ENCODE results near the gene ECT2. TPM values are rescaled to one million over a fixed set of nuclear protein-coding genes. Genes with fewer than 3 reads are reported as not detected.

Gene ECT2
- total and polyA plus RNA-seq, 2 of the 8 experiments (the other 6 are each of a cell fraction or from before 2014, with no cell fraction given), result 19.5 to 88.7 TPM

GRCh38 chr3:172840913-172841312 is 90.4 kb downstream of the ECT2 start:
- Histone ChIP-seq H3K23ac (ENCODE audit: insufficient read length) (no peak overlapping the region), H2BK20ac (ENCODE audit: low read length) (no peak overlapping the region), H3K18ac (ENCODE audit: extremely low read depth, low read length) (no peak overlapping the region), H3K14ac (ENCODE audit: insufficient read length) (no peak overlapping the region), H3K56ac (replicated peaks; ENCODE audit: insufficient read length, low read depth, low read length) (no peak overlapping the region), H4K8ac (ENCODE audit: extremely low read depth, insufficient read depth, low read length) (no peak overlapping the region), H3K27me3 (replicated peaks in 1 of 4; ENCODE audit: control insufficient read depth in 3 of 4, extremely low read depth in 1 of 4, insufficient read depth in 3 of 4, low read length in 3 of 4) (no peaks in the 10 kb centered on the region), H3K27ac (ENCODE audit: low read depth, low read length) (no peak overlapping the region), H4K20me1 (replicated peaks in 1 of 2; ENCODE audit: control insufficient read depth in 1 of 2, insufficient read depth in 2 of 2, low read length in 2 of 2) (no peaks in the 10 kb centered on the region), H3K4me2 (ENCODE audit: insufficient read depth in 1 of 2, low read depth in 2 of 2, low read length in 2 of 2) (no peak overlapping the region), H2AFZ (ENCODE audit: low read length) (0 out of 2 replicates have a peak overlapping the region, but pooled peaks have one; percentile 36), H3K4ac (replicated peaks; ENCODE audit: insufficient read length, low read depth, low read length) (no peak overlapping the region), H3K79me1 (ENCODE audit: low read depth, low read length) (no peaks in the 10 kb centered on the region), H2AK5ac (ENCODE audit: low read depth, low read length) (no peak overlapping the region), H2BK12ac (ENCODE audit: low read depth, low read length) (no peak overlapping the region), H2BK120ac (replicated peaks; ENCODE audit: low read depth, low read length) (no peak overlapping the region), H3K9ac (replicated peaks in 1 of 4; ENCODE audit: extremely low read depth in 1 of 4, low read depth in 3 of 4, low read length in 3 of 4) (no peak overlapping the region), H3K23me2 (ENCODE audit: low read depth, low read length) (peaks cover 1% of the 10 kb centered on the region; the same call in 1 of the 2 replicates), H4K91ac (replicated peaks; ENCODE audit: insufficient read length, low read length) (no peak overlapping the region), H3K4me1 (replicated peaks in 1 of 4; ENCODE audit: control insufficient read depth in 3 of 4, insufficient read depth in 4 of 4, low read length in 3 of 4) (peaks cover 0 to 4% (median 1%) of the 10 kb centered on the region in 4 experiments; a peak in 2 of 7 replicates), H3K36me3 (ENCODE audit: control insufficient read depth in 2 of 4, insufficient read depth in 4 of 4, low read length in 3 of 4) (no peaks in the 10 kb centered on the region), H2BK5ac (ENCODE audit: low read depth, low read length) (no peak overlapping the region), H2BK15ac (ENCODE audit: low read length) (no peak overlapping the region), H3K9me3 (ENCODE audit: insufficient read depth in 2 of 2, low read depth in 1 of 2, low read length in 1 of 2) (no peaks in the 10 kb centered on the region), H3K4me3 (ENCODE audit: extremely low read depth in 1 of 4, insufficient read depth in 2 of 4, low read depth in 3 of 4, low read length in 4 of 4) (no peak overlapping the region), H3K79me2 (ENCODE audit: control insufficient read depth in 1 of 2, insufficient read depth in 2 of 2, low read length in 2 of 2) (no peaks in the 10 kb centered on the region), H4K5ac (ENCODE audit: insufficient read length, low read depth, low read length) (no peak overlapping the region)
- DNase-seq (ENCODE audit: low read depth in 1 of 2, low spot score in 2 of 2), result no peak
- ChIA-PET CTCF (ENCODE audit: partially characterized antibody) (no interaction called here), POLR2A (ENCODE audit: partially characterized antibody) (no interaction called here)
- FAIRE-seq, result no peak
- 74% methylated on average over 4 of the region's 4 CpGs; no CpG with 5 or more reads in 1 of the 2 experiments for WGBS, 2 experiments (ENCODE audit: extremely low coverage in 1 of 2, insufficient coverage in 1 of 2, insufficient read length in 1 of 2, insufficient replicate concordance in 2 of 2, low coverage in 1 of 2, low lambda C conversion rate in 2 of 2, missing lambda C conversion rate in 1 of 2)
- TF ChIP-seq KDM5A (IDR thresholded peaks at IDR 0.05; ENCODE audit: low read length) (no peak), CEBPB (IDR thresholded peaks at IDR 0.05; ENCODE audit: low read depth, low read length) (no peak), SP2 (IDR thresholded peaks at IDR 0.05; ENCODE audit: low read length) (no peak), EZH2 (IDR thresholded peaks at IDR 0.05; ENCODE audit: low read depth, low read length, severe bottlenecking) (no peak), BRCA1 (IDR thresholded peaks at IDR 0.05; ENCODE audit: low read depth, low read length) (no peak), CREB1 (IDR thresholded peaks at IDR 0.05) (no peak), RBBP5 (IDR thresholded peaks at IDR 0.05; ENCODE audit: borderline replicate concordance, low read depth, low read length) (no peak), EP300 (IDR thresholded peaks at IDR 0.05; ENCODE audit: borderline replicate concordance in 1 of 2, low read depth in 2 of 2, low read length in 2 of 2) (no peak), JUND (IDR thresholded peaks at IDR 0.05; ENCODE audit: low read length) (no peak), RFX5 (IDR thresholded peaks at IDR 0.05; ENCODE audit: borderline replicate concordance, low read depth, low read length) (no peak), E2F6 (IDR thresholded peaks at IDR 0.05) (no peak), POLR2A (IDR thresholded peaks at IDR 0.05; ENCODE audit: control extremely low read depth in 1 of 2, low read depth in 2 of 2, low read length in 2 of 2) (no peak)
